ENCODE results near the gene SERINC3.

DNA sequence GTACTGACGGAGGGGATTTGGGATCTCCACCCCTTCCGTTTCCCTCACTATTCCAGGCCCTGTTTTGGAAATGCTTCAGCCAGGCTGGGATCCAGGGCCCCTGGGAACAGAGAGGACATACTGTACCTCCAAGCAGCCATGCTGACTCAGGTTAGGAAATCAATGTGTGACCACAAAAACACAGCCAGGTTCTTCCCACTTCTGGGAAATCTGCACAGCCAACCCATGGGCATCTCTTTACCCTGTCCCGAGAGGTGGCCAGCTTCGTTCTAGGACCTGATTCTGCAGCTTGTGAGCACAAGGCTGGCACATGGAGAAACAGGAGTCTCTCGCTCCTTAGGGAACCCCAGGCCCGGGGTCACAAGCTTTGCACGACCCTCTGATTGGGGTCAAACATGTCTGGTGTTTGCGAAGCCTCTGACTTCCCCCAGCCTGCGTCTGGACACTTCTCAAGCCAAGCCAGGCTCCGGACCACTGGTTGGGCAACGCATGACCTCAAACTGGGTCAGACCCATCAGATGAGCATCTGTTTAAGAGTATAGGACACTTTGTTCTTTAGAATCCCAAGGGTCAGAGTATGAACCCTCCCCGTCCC is 54.5 kb downstream of the SERINC3 start:
- TF ChIP-seq, protein P1, sequence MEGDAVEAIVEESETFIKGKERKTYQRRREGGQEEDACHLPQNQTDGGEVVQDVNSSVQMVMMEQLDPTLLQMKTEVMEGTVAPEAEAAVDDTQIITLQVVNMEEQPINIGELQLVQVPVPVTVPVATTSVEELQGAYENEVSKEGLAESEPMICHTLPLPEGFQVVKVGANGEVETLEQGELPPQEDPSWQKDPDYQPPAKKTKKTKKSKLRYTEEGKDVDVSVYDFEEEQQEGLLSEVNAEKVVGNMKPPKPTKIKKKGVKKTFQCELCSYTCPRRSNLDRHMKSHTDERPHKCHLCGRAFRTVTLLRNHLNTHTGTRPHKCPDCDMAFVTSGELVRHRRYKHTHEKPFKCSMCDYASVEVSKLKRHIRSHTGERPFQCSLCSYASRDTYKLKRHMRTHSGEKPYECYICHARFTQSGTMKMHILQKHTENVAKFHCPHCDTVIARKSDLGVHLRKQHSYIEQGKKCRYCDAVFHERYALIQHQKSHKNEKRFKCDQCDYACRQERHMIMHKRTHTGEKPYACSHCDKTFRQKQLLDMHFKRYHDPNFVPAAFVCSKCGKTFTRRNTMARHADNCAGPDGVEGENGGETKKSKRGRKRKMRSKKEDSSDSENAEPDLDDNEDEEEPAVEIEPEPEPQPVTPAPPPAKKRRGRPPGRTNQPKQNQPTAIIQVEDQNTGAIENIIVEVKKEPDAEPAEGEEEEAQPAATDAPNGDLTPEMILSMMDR (IDR thresholded peaks at IDR 0.05; ENCODE audit: extremely low read depth in 1 of 2, insufficient read depth in 1 of 2, low read depth in 1 of 2, low read length in 2 of 2), result no peak
- TF ChIP-seq JUN (IDR thresholded peaks at IDR 0.05; ENCODE audit: borderline replicate concordance, insufficient read depth, insufficient read length, low read depth) (no peak), EZH2 (IDR thresholded peaks at IDR 0.05; ENCODE audit: borderline replicate concordance, low read depth, low read length, severe bottlenecking) (no peak)

Measured in endothelial cell of umbilical vein (primary cell).